Measurements from ENCODE around the gene KCNMB2.
A peak's percentile ranks its signal among the peaks of the same experiment; 100 is the strongest.

KCNMB2 gene

DNA sequence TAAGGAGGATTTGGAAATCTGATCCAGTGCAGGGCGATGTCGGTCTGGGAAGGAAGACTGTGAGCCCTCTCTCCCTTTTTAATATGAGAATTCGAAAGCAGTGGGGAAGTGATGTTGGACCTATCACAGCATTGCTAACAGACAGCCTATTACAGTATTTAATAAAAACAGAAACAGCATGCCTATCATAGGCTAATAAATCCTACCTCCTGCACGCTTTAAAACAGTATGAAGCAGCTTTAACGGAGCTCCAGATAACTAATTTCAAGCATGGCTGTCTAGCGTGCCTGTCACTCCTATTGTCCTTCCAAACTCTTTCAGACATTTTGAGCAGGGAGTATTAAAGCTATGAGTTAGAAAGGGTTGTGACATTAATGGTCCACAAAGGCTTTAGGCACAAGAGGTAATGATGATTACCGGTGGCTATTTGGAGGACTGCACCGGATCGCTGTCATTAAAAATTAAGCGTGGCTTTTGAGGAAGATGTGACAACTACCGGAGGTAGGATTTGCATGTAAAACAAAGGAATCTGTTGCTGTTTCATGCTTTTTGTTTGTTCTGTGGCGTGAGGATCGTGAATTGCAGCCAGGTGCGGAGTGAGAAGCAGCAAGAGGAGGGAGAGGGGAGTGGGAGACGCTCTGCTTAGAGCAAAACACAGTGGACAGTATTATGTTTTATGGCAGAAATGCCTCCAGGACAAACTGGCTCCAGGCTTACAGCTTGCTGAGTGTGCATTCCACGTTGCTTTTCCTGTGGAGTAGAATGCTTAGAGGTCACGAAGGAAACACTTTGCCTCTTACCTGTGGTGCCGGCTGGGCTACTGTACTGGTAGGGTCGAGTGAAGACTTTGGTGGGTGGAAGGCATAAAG lies at the start of gene KCNMB2:
Gene KCNMB2, plus strand, starts transcription at position 226 of the 869 bp plus-strand sequence.
- H3K9me3 ChIP-seq (ENCODE audit: control insufficient read depth, insufficient read depth, low read length): no peaks in the 10 kb centered on the region; the same call in 1 of the 2 replicates
- H3K4me3 ChIP-seq (ENCODE audit: low read depth, low read length): peak within 1 kb of the TSS; percentile 51
- H3K36me3 ChIP-seq (ENCODE audit: control insufficient read depth, insufficient read depth, low read length): no peaks in the 10 kb centered on the region
- H3K4me1 ChIP-seq (ENCODE audit: control insufficient read depth, insufficient read depth, low read length): peaks cover 28% of the 10 kb centered on the region
- peaks cover 10% of the 10 kb centered on the region; the same call in 1 of the 2 replicates for H3K27me3 ChIP-seq (ENCODE audit: control insufficient read depth, insufficient read depth, low read length)
- H3K27ac ChIP-seq (ENCODE audit: low read depth, low read length): no peak within 1 kb of the TSS
- H3K9ac ChIP-seq (ENCODE audit: low read depth, low read length): peak within 1 kb of the TSS; percentile 49; the same call in 1 of the 2 replicates

GRCh38 chr3:178486903-178487302 lies 49.3 kb upstream of the KCNMB2 start:
- Histone ChIP-seq H3K4me3 (ENCODE audit: low read depth, low read length) (no peak overlapping the region), H3K27me3 (ENCODE audit: control insufficient read depth, insufficient read depth, low read length) (no peaks in the 10 kb centered on the region), H3K36me3 (ENCODE audit: control insufficient read depth, insufficient read depth, low read length) (no peaks in the 10 kb centered on the region), H3K27ac (ENCODE audit: low read depth, low read length) (no peak overlapping the region), H3K4me1 (ENCODE audit: control insufficient read depth, insufficient read depth, low read length) (peaks cover 17% of the 10 kb centered on the region), H3K9me3 (ENCODE audit: control insufficient read depth, insufficient read depth, low read length) (no peaks in the 10 kb centered on the region), H3K9ac (ENCODE audit: low read depth, low read length) (no peak overlapping the region)

- Histone ChIP-seq H3K4me1 (ENCODE audit: control insufficient read depth, insufficient read depth, low read length) (peaks cover 17% of the 10 kb centered on the region), H3K36me3 (ENCODE audit: control insufficient read depth, insufficient read depth, low read length) (no peaks in the 10 kb centered on the region), H3K27me3 (ENCODE audit: control insufficient read depth, insufficient read depth, low read length) (no peaks in the 10 kb centered on the region), H3K4me3 (ENCODE audit: low read depth, low read length) (no peak overlapping the region), H3K9me3 (ENCODE audit: control insufficient read depth, insufficient read depth, low read length) (no peaks in the 10 kb centered on the region), H3K9ac (ENCODE audit: low read depth, low read length) (no peak overlapping the region), H3K27ac (ENCODE audit: low read depth, low read length) (no peak overlapping the region)
These were observed 48.5 kb upstream of the KCNMB2 start for GRCh38 chr3:178487752-178488151.

DNA sequence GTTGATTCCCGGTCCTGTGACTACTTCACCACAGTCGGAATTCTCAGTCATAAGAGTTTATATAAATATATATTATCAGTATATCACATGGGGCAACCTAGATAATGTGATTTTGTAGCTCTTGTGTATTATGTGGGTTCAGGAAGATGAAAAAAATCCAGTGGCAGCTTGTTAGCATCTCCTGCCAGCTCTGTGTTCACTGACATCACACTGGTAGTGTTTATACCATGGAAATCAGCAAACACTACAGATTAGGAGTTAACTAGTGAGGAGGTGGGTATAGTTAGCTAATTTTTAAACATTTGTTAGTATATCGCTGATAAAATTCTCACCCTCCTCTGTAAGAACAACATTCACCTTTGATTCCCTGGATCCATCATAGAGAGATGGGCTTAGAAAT lies 44.5 kb upstream of the KCNMB2 start:
- Histone ChIP-seq H3K27ac (ENCODE audit: low read depth, low read length) (no peak overlapping the region), H3K27me3 (ENCODE audit: control insufficient read depth, insufficient read depth, low read length) (no peaks in the 10 kb centered on the region), H3K4me3 (ENCODE audit: low read depth, low read length) (no peak overlapping the region), H3K9me3 (ENCODE audit: control insufficient read depth, insufficient read depth, low read length) (peaks cover 9% of the 10 kb centered on the region), H3K9ac (ENCODE audit: low read depth, low read length) (no peak overlapping the region), H3K4me1 (ENCODE audit: control insufficient read depth, insufficient read depth, low read length) (peaks cover 6% of the 10 kb centered on the region), H3K36me3 (ENCODE audit: control insufficient read depth, insufficient read depth, low read length) (no peaks in the 10 kb centered on the region)

- no peaks in the 10 kb centered on the region for H3K27me3 ChIP-seq (ENCODE audit: control insufficient read depth, insufficient read depth, low read length)
- no peaks in the 10 kb centered on the region for H3K36me3 ChIP-seq (ENCODE audit: control insufficient read depth, insufficient read depth, low read length)
- no peak overlapping the region for H3K9ac ChIP-seq (ENCODE audit: low read depth, low read length)
- no peak overlapping the region for H3K27ac ChIP-seq (ENCODE audit: low read depth, low read length)
- H3K9me3 ChIP-seq (ENCODE audit: control insufficient read depth, insufficient read depth, low read length): peaks cover 11% of the 10 kb centered on the region
- H3K4me1 ChIP-seq (ENCODE audit: control insufficient read depth, insufficient read depth, low read length): no peaks in the 10 kb centered on the region
- H3K4me3 ChIP-seq (ENCODE audit: low read depth, low read length): no peak overlapping the region
These were observed 43.7 kb upstream of the KCNMB2 start for GRCh38 chr3:178492491-178492890.

GRCh38 chr3:178494386-178494785 lies 41.9 kb upstream of the KCNMB2 start:
- Histone ChIP-seq H3K9me3 (ENCODE audit: control insufficient read depth, insufficient read depth, low read length) (peaks cover 11% of the 10 kb centered on the region), H3K4me1 (ENCODE audit: control insufficient read depth, insufficient read depth, low read length) (no peaks in the 10 kb centered on the region), H3K27me3 (ENCODE audit: control insufficient read depth, insufficient read depth, low read length) (no peaks in the 10 kb centered on the region), H3K9ac (ENCODE audit: low read depth, low read length) (no peak overlapping the region), H3K36me3 (ENCODE audit: control insufficient read depth, insufficient read depth, low read length) (no peaks in the 10 kb centered on the region), H3K4me3 (ENCODE audit: low read depth, low read length) (no peak overlapping the region), H3K27ac (ENCODE audit: low read depth, low read length) (no peak overlapping the region)

GRCh38 chr3:178496911-178497310 lies 39.3 kb upstream of the KCNMB2 start:
- Histone ChIP-seq H3K9me3 (ENCODE audit: control insufficient read depth, insufficient read depth, low read length) (peaks cover 11% of the 10 kb centered on the region), H3K4me3 (ENCODE audit: low read depth, low read length) (no peak overlapping the region), H3K27ac (ENCODE audit: low read depth, low read length) (no peak overlapping the region), H3K36me3 (ENCODE audit: control insufficient read depth, insufficient read depth, low read length) (no peaks in the 10 kb centered on the region), H3K4me1 (ENCODE audit: control insufficient read depth, insufficient read depth, low read length) (no peaks in the 10 kb centered on the region), H3K9ac (ENCODE audit: low read depth, low read length) (no peak overlapping the region), H3K27me3 (ENCODE audit: control insufficient read depth, insufficient read depth, low read length) (no peaks in the 10 kb centered on the region)

- H3K27ac ChIP-seq (ENCODE audit: low read depth, low read length): no peak overlapping the region
- no peak overlapping the region for H3K4me3 ChIP-seq (ENCODE audit: low read depth, low read length)
- H3K4me1 ChIP-seq (ENCODE audit: control insufficient read depth, insufficient read depth, low read length): no peaks in the 10 kb centered on the region
- no peak overlapping the region for H3K9ac ChIP-seq (ENCODE audit: low read depth, low read length)
- no peaks in the 10 kb centered on the region for H3K27me3 ChIP-seq (ENCODE audit: control insufficient read depth, insufficient read depth, low read length)
- no peaks in the 10 kb centered on the region for H3K36me3 ChIP-seq (ENCODE audit: control insufficient read depth, insufficient read depth, low read length)
- H3K9me3 ChIP-seq (ENCODE audit: control insufficient read depth, insufficient read depth, low read length): peaks cover 11% of the 10 kb centered on the region
These were observed 37.4 kb upstream of the KCNMB2 start for GRCh38 chr3:178498871-178499270.

GRCh38 chr3:178500631-178501030 lies 35.6 kb upstream of the KCNMB2 start:
- Histone ChIP-seq H3K27me3 (ENCODE audit: control insufficient read depth, insufficient read depth, low read length) (no peaks in the 10 kb centered on the region), H3K4me1 (ENCODE audit: control insufficient read depth, insufficient read depth, low read length) (no peaks in the 10 kb centered on the region), H3K36me3 (ENCODE audit: control insufficient read depth, insufficient read depth, low read length) (no peaks in the 10 kb centered on the region), H3K27ac (ENCODE audit: low read depth, low read length) (no peak overlapping the region), H3K9ac (ENCODE audit: low read depth, low read length) (no peak overlapping the region), H3K9me3 (ENCODE audit: control insufficient read depth, insufficient read depth, low read length) (peaks cover 7% of the 10 kb centered on the region), H3K4me3 (ENCODE audit: low read depth, low read length) (no peak overlapping the region)

GRCh38 chr3:178504128-178504527 lies 32.1 kb upstream of the KCNMB2 start:
- Histone ChIP-seq H3K4me1 (ENCODE audit: control insufficient read depth, insufficient read depth, low read length) (no peaks in the 10 kb centered on the region), H3K27me3 (ENCODE audit: control insufficient read depth, insufficient read depth, low read length) (no peaks in the 10 kb centered on the region)

GRCh38 chr3:178505832-178506231 lies 30.4 kb upstream of the KCNMB2 start:
- Histone ChIP-seq H3K4me3 (ENCODE audit: low read depth, low read length) (no peak overlapping the region), H3K4me1 (ENCODE audit: control insufficient read depth, insufficient read depth, low read length) (no peaks in the 10 kb centered on the region), H3K9me3 (ENCODE audit: control insufficient read depth, insufficient read depth, low read length) (no peaks in the 10 kb centered on the region), H3K27ac (ENCODE audit: low read depth, low read length) (no peak overlapping the region), H3K9ac (ENCODE audit: low read depth, low read length) (no peak overlapping the region), H3K36me3 (ENCODE audit: control insufficient read depth, insufficient read depth, low read length) (no peaks in the 10 kb centered on the region), H3K27me3 (ENCODE audit: control insufficient read depth, insufficient read depth, low read length) (no peaks in the 10 kb centered on the region)

More at GRCh38 chr3:178504128-178504527, 32.1 kb upstream of the KCNMB2 start:
- Histone ChIP-seq H3K9me3 (ENCODE audit: control insufficient read depth, insufficient read depth, low read length) (no peaks in the 10 kb centered on the region), H3K36me3 (ENCODE audit: control insufficient read depth, insufficient read depth, low read length) (no peaks in the 10 kb centered on the region), H3K4me3 (ENCODE audit: low read depth, low read length) (no peak overlapping the region), H3K27ac (ENCODE audit: low read depth, low read length) (no peak overlapping the region), H3K9ac (ENCODE audit: low read depth, low read length) (no peak overlapping the region)
